Gastroesophageal sphincter (tissue), 4 donors: ENCODE measurements around the gene PRR18. TPM values are rescaled to one million over a fixed set of nuclear protein-coding genes. Genes with fewer than 3 reads are reported as not detected.
A peak's percentile ranks its signal among the peaks of the same experiment; 100 is the strongest.

Source experiments
- ATAC-seq: fragments of 150-250 bp; one replicate; pipeline ENCODE4 v1.9.1; 2016; ENCODE audit warnings: mild to moderate bottlenecking, moderate library complexity
- H3K27ac ChIP-seq, 4 donors: fragments of 200-600 bp; sonication (generic) in 3 of 4; 1 replicate in 3 of 4; 2 replicates in 1 of 4; pipeline ENCODE4 v1.5.1; 2016 to 2019
- H3K27me3 ChIP-seq: fragments of 200-600 bp; sonication (generic); one replicate; pipeline ENCODE4 v1.5.1; 2019
- H3K36me3 ChIP-seq, 2 donors: fragments of 200-600 bp; sonication (generic); one replicate each; pipeline ENCODE4 v1.5.1; 2019; ENCODE audit warnings: control low read depth in 1 of 2
- H3K4me1 ChIP-seq, 3 donors: fragments of 200-600 bp; sonication (generic); 1 replicate in 2 of 3; 2 replicates in 1 of 3; pipeline ENCODE4 v1.5.1; 2016 to 2019; ENCODE audit warnings: control low read depth in 2 of 3
- H3K4me3 ChIP-seq, 2 donors: fragments of 200-600 bp; sonication (generic); one replicate each; pipeline ENCODE4 v1.5.1; 2019; ENCODE audit warnings: mild to moderate bottlenecking in 1 of 2, moderate library complexity in 1 of 2
- H3K9me3 ChIP-seq, 3 donors: fragments of 200-600 bp; sonication (generic); one replicate each; pipeline ENCODE4 v1.5.1; 2017 to 2019; ENCODE audit warnings: control low read depth in 2 of 3
- CTCF ChIP-seq, 4 experiments: fragments of 200-600 bp in 2 of 4; fragments of 450-650 bp in 2 of 4; sonication (generic) in 1 of 4; IDR thresholded peaks; one replicate each; pipeline ENCODE4 v1.5.1; 2017 to 2019; ENCODE audit warnings: antibody characterized with exemption in 4 of 4, mild to moderate bottlenecking in 2 of 4, moderate library complexity in 2 of 4
- EP300 ChIP-seq: sonication (generic); formaldehyde crosslinking; IDR thresholded peaks from one replicate; pipeline ENCODE4 v1.6.1; 2017; ENCODE audit warnings: antibody characterized with exemption, mild to moderate bottlenecking
- POLR2A ChIP-seq, 2 donors: fragments of 450-650 bp; IDR thresholded peaks; one replicate each; pipeline ENCODE4 v1.6.1; 2017; ENCODE audit warnings: antibody characterized with exemption in 2 of 2, mild to moderate bottlenecking in 2 of 2, moderate library complexity in 1 of 2
- POLR2AphosphoS5 ChIP-seq: sonication (generic); formaldehyde crosslinking; IDR thresholded peaks from one replicate; pipeline ENCODE4 v1.6.1; 2017; ENCODE audit warnings: antibody characterized with exemption
- WGBS, 2 donors: methylation state at CpG; one replicate each; pipeline ENCODE4 v1.1.5; 2018; ENCODE audit warnings: low coverage in 1 of 2; 5-methylcytosine and 5-hydroxymethylcytosine counted together
- total RNA-seq, 4 donors: library from RNA; depleted of rRNA; stranded (reverse); fragments of >200 nt; gene quantifications; one replicate each; pipeline ENCODE4 v1.1.0, GENCODE V29; 2016

PRR18 gene
- total RNA-seq, 4 donors from 2014 or later, result not detected

- H3K36me3 ChIP-seq, result peaks cover 0 to 48% of the 10 kb centered on the region in 2 donors
- TF ChIP-seq CTCF (IDR thresholded peaks at IDR 0.05), result no peak
- WGBS, 2 donors, result 62 to 89% methylated on average over 15 to 20 of the region's 23 CpGs
- H3K9me3 ChIP-seq, result no peaks in the 10 kb centered on the region
- no peak for ATAC-seq
- no peaks in the 10 kb centered on the region for H3K27me3 ChIP-seq
- H3K4me3 ChIP-seq, result no peak overlapping the region
- no peak overlapping the region for H3K27ac ChIP-seq
- peaks cover 0 to 55% (median 3%) of the 10 kb centered on the region in 3 donors for H3K4me1 ChIP-seq
Observed at GRCh38 chr6:166333172-166333995, 25.2 kb upstream of the PRR18 start.

- no peak overlapping the region for H3K27ac ChIP-seq
- no peak for ATAC-seq
- TF ChIP-seq CTCF (IDR thresholded peaks at IDR 0.05), result no peak
- TF ChIP-seq POLR2A (IDR thresholded peaks at IDR 0.05), result no peak
- TF ChIP-seq EP300, result no peak
- TF ChIP-seq POLR2AphosphoS5, result no peak
- peaks cover 0 to 50% of the 10 kb centered on the region in 2 donors for H3K36me3 ChIP-seq
- no peaks in the 10 kb centered on the region for H3K9me3 ChIP-seq
- WGBS, 2 donors, result 72 to 74% methylated on average over 9 to 13 of the region's 13 CpGs
- no peak overlapping the region for H3K4me3 ChIP-seq
- H3K27me3 ChIP-seq, result no peaks in the 10 kb centered on the region
- peaks cover 0 to 45% (median 3%) of the 10 kb centered on the region in 3 donors for H3K4me1 ChIP-seq
Observed at GRCh38 chr6:166331503-166332415, 23.6 kb upstream of the PRR18 start.

- Histone ChIP-seq H3K4me1 (peaks cover 0 to 43% (median 3%) of the 10 kb centered on the region in 3 donors), H3K27ac (peak overlapping the region in 1 of 4 donors; percentile 24), H3K27me3 (no peaks in the 10 kb centered on the region), H3K36me3 (peaks cover 2 to 54% of the 10 kb centered on the region in 2 donors), H3K4me3 (no peak overlapping the region), H3K9me3 (no peaks in the 10 kb centered on the region)
- ATAC-seq, result peak; percentile 66
- TF ChIP-seq POLR2AphosphoS5 (no peak), CTCF (IDR thresholded peaks at IDR 0.05) (no peak), EP300 (no peak), POLR2A (IDR thresholded peaks at IDR 0.05) (no peak)
- WGBS, 2 donors, result 22 to 29% methylated on average over 8 to 9 of the region's 11 CpGs
Observed at GRCh38 chr6:166330612-166331011, 22.4 kb upstream of the PRR18 start.

GRCh38 chr6:166325383-166326042, 17.3 kb upstream of the PRR18 start:
- ATAC-seq, result no peak
- TF ChIP-seq EP300 (no peak), POLR2A (IDR thresholded peaks at IDR 0.05) (no peak), CTCF (IDR thresholded peaks at IDR 0.05) (no peak), POLR2AphosphoS5 (no peak)
- Histone ChIP-seq H3K4me1 (peaks cover 0 to 11% (median under 1%) of the 10 kb centered on the region in 3 donors), H3K27ac (no peak overlapping the region), H3K9me3 (no peaks in the 10 kb centered on the region), H3K27me3 (no peaks in the 10 kb centered on the region), H3K36me3 (peaks cover 2 to 77% of the 10 kb centered on the region in 2 donors), H3K4me3 (no peak overlapping the region)
- WGBS, 2 donors, result 89 to 90% methylated on average over 4 to 6 of the region's 6 CpGs
